Measurements from ENCODE around the gene AFAP1. TPM values are rescaled to one million over a fixed set of nuclear protein-coding genes. Genes with fewer than 3 reads are reported as not detected.

AFAP1 gene
- total and polyA plus RNA-seq, 2 donors (not counting 1 experiment from before 2014, with no cell fraction given) = 0.03 to 0.44 TPM

GRCh38 chr4:7713757-7714156 lies 225.9 kb downstream of the AFAP1 start:
- Mint-ChIP-seq H3K27me3 (peaks cover 10% of the 10 kb centered on the region), H3K4me3 (no peak overlapping the region), H3K9me3 (ENCODE audit: insufficient read depth) (no peaks in the 10 kb centered on the region), H3K27ac (no peak overlapping the region), H3K4me1 (no peaks in the 10 kb centered on the region)
- Histone ChIP-seq H3K9ac (ENCODE audit: low read length) (no peak overlapping the region), H2AFZ (ENCODE audit: insufficient read depth, low read depth, low read length, poor library complexity, severe bottlenecking) (no peak overlapping the region), H3K4me2 (replicated peaks; ENCODE audit: low read depth, low read length, poor library complexity, severe bottlenecking) (no peak overlapping the region), H4K20me1 (ENCODE audit: control insufficient read depth, insufficient read depth, low read length, poor library complexity, severe bottlenecking) (no peaks in the 10 kb centered on the region), H3K27me3 (replicated peaks in 1 of 4; ENCODE audit: control extremely low read depth in 1 of 4, control insufficient read depth in 3 of 4, insufficient read depth in 4 of 4, low read length in 3 of 4) (peaks cover 0 to under 1% (median 0%) of the 10 kb centered on the region in 4 experiments), H3K4me1 (ENCODE audit: control insufficient read depth in 2 of 2, insufficient read depth in 2 of 2, low read length in 2 of 2) (no peaks in the 10 kb centered on the region), H3K9me3 (ENCODE audit: control extremely low read depth in 1 of 3, control insufficient read depth in 2 of 3, insufficient read depth in 1 of 3, low read length in 2 of 3) (peaks cover 0 to 14% (median 0%) of the 10 kb centered on the region in 3 donors), H3K4me3 (ENCODE audit: control extremely low read depth in 1 of 5, extremely low read depth in 1 of 5, insufficient read depth in 1 of 5, low read depth in 2 of 5, low read length in 4 of 5) (no peak overlapping the region), H3K79me2 (ENCODE audit: control insufficient read depth, insufficient read depth, low read length) (no peaks in the 10 kb centered on the region), H3K36me3 (replicated peaks in 1 of 2; ENCODE audit: control extremely low read depth in 1 of 2, control insufficient read depth in 1 of 2, extremely low read depth in 1 of 2, insufficient read depth in 2 of 2, low read length in 1 of 2) (no peaks in the 10 kb centered on the region), H3K27ac (ENCODE audit: low read length in 2 of 2) (no peak overlapping the region)
- DNase-seq (no peak), ATAC-seq (ENCODE audit: low read depth) (no peak)
- POLR2A ChIA-PET = no interaction called here
- intact Hi-C loops (cut with micrococcal nuclease) = no loop called here
- TF ChIP-seq CTCF (IDR thresholded peaks at IDR 0.05) (no peak), EZH2 (IDR thresholded peaks at IDR 0.05; ENCODE audit: borderline replicate concordance, insufficient read depth, low read depth, low read length, poor library complexity, severe bottlenecking) (no peak)
- CTCF ChIA-PET = no interaction called here
- 82% methylated on average over 6 of the region's 7 CpGs for WGBS (ENCODE audit: insufficient coverage)

- no peaks in the 10 kb centered on the region for H3K4me1 ChIP-seq (ENCODE audit: control insufficient read depth in 2 of 2, insufficient read depth in 2 of 2, low read length in 2 of 2)
- no peak overlapping the region for H3K4me3 Mint-ChIP-seq
- no peaks in the 10 kb centered on the region for H3K4me1 Mint-ChIP-seq
- no peak for DNase-seq
- no peaks in the 10 kb centered on the region for H3K9me3 Mint-ChIP-seq (ENCODE audit: insufficient read depth)
- H4K20me1 ChIP-seq (ENCODE audit: control insufficient read depth, insufficient read depth, low read length, poor library complexity, severe bottlenecking) = no peaks in the 10 kb centered on the region
- H3K27me3 Mint-ChIP-seq = peaks cover 7% of the 10 kb centered on the region
- no peaks in the 10 kb centered on the region for H3K27me3 ChIP-seq (replicated peaks in 1 of 4; ENCODE audit: control extremely low read depth in 1 of 4, control insufficient read depth in 3 of 4, insufficient read depth in 4 of 4, low read length in 3 of 4)
- no peak overlapping the region for H3K4me3 ChIP-seq (ENCODE audit: control extremely low read depth in 1 of 5, extremely low read depth in 1 of 5, insufficient read depth in 1 of 5, low read depth in 2 of 5, low read length in 4 of 5)
- H3K9me3 ChIP-seq (ENCODE audit: control extremely low read depth in 1 of 3, control insufficient read depth in 2 of 3, insufficient read depth in 1 of 3, low read length in 2 of 3) = peaks cover 0 to 14% (median 0%) of the 10 kb centered on the region in 3 donors
- TF ChIP-seq CTCF (IDR thresholded peaks at IDR 0.05) (no peak), EZH2 (IDR thresholded peaks at IDR 0.05; ENCODE audit: borderline replicate concordance, insufficient read depth, low read depth, low read length, poor library complexity, severe bottlenecking) (no peak)
- ATAC-seq (ENCODE audit: low read depth) = no peak
- H3K36me3 ChIP-seq (replicated peaks in 1 of 2; ENCODE audit: control extremely low read depth in 1 of 2, control insufficient read depth in 1 of 2, extremely low read depth in 1 of 2, insufficient read depth in 2 of 2, low read length in 1 of 2) = no peaks in the 10 kb centered on the region
- H3K27ac Mint-ChIP-seq = no peak overlapping the region
- H3K9ac ChIP-seq (ENCODE audit: low read length) = no peak overlapping the region
- no peak overlapping the region for H3K27ac ChIP-seq (ENCODE audit: low read length in 2 of 2)
- H3K79me2 ChIP-seq (ENCODE audit: control insufficient read depth, insufficient read depth, low read length) = no peaks in the 10 kb centered on the region
- intact Hi-C loops (cut with micrococcal nuclease) = no loop called here
- no peak overlapping the region for H3K4me2 ChIP-seq (replicated peaks; ENCODE audit: low read depth, low read length, poor library complexity, severe bottlenecking)
- no peak overlapping the region for H2AFZ ChIP-seq (ENCODE audit: insufficient read depth, low read depth, low read length, poor library complexity, severe bottlenecking)
- WGBS (ENCODE audit: insufficient coverage) = 95% methylated on average over 19 of the region's 19 CpGs
- CTCF ChIA-PET = no interaction called here
- POLR2A ChIA-PET = no interaction called here
Observed at GRCh38 chr4:7712021-7712671, 227.5 kb downstream of the AFAP1 start.

Measured in B cell (primary cell).